CD14-positive monocyte (primary cell): Measurements from ENCODE around the gene IL9R. TPM values are rescaled to one million over a fixed set of nuclear protein-coding genes. Genes with fewer than 3 reads are reported as not detected.

Experiments
- DNase-seq, 3 donors: peaks; one replicate each; pipeline ENCODE4 v3.0.0-alpha.2; 2011 to 2022
- H2AFZ ChIP-seq: 2 replicates; pipeline ENCODE4 v1.6.0; 2012; ENCODE audit warnings: mild to moderate bottlenecking, low read depth, low read length, inconsistent platforms; ENCODE audit not compliant: insufficient read depth, poor library complexity, severe bottlenecking
- H3K27ac ChIP-seq, 2 donors: 1 replicate in 1 of 2; 2 replicates in 1 of 2; pipeline ENCODE4 v1.5.1; 2012 to 2013; ENCODE audit warnings: low read length in 2 of 2, control low read depth in 1 of 2, inconsistent platforms in 1 of 2, low read depth in 1 of 2, mild to moderate bottlenecking in 1 of 2
- H3K27me3 ChIP-seq, 2 donors: one replicate each; pipeline versions ENCODE4 v1.6.0 to v1.6.1; 2011 to 2013; ENCODE audit warnings: low read length in 2 of 2; ENCODE audit not compliant: control insufficient read depth in 2 of 2, insufficient read depth in 2 of 2
- H3K36me3 ChIP-seq, 2 donors: replicated peaks in 1 of 2; 1 replicate in 1 of 2; 2 replicates in 1 of 2; pipeline versions ENCODE4 v1.5.1 to v1.6.1; 2012 to 2013; ENCODE audit warnings: low read length in 2 of 2, control low read depth in 1 of 2, inconsistent platforms in 1 of 2, mild to moderate bottlenecking in 1 of 2; ENCODE audit not compliant: insufficient read depth in 2 of 2, control insufficient read depth in 1 of 2
- H3K4me1 ChIP-seq, 2 donors: 1 replicate in 1 of 2; 2 replicates in 1 of 2; pipeline versions ENCODE4 v1.5.1 to v1.6.1; 2012 to 2013; ENCODE audit warnings: low read length in 2 of 2, control low read depth in 1 of 2, inconsistent platforms in 1 of 2, mild to moderate bottlenecking in 1 of 2, moderate library complexity in 1 of 2; ENCODE audit not compliant: insufficient read depth in 2 of 2, control insufficient read depth in 1 of 2
- H3K4me2 ChIP-seq: replicated peaks from 2 replicates; pipeline ENCODE3; 2012; ENCODE audit warnings: low read length, moderate library complexity, mild to moderate bottlenecking; ENCODE audit not compliant: poor library complexity, severe bottlenecking; ENCODE audit errors: extremely low read depth
- H3K4me3 ChIP-seq, 3 experiments: fragments of 200-600 bp in 1 of 3; sonication (generic) in 1 of 3; replicated peaks in 1 of 3; 1 replicate in 2 of 3; 2 replicates in 1 of 3; pipeline ENCODE4 v1.5.1; 2011 to 2013; ENCODE audit warnings: low read length in 3 of 3, mild to moderate bottlenecking in 3 of 3, control low read depth in 2 of 3, low read depth in 2 of 3, inconsistent platforms in 1 of 3, moderate library complexity in 1 of 3
- H3K79me2 ChIP-seq: 2 replicates; pipeline ENCODE4 v1.6.0; 2012; ENCODE audit warnings: mild to moderate bottlenecking, control low read depth, inconsistent platforms, low read length, moderate library complexity; ENCODE audit not compliant: insufficient read depth
- H3K9ac ChIP-seq: 2 replicates; pipeline ENCODE4 v1.6.0; 2017; ENCODE audit warnings: low read length, mild to moderate bottlenecking; ENCODE audit not compliant: insufficient read depth, poor library complexity, severe bottlenecking
- H3K9me3 ChIP-seq, 2 donors: replicated peaks in 1 of 2; 1 replicate in 1 of 2; 2 replicates in 1 of 2; pipeline versions ENCODE4 v1.5.1 to v1.6.1; 2012 to 2013; ENCODE audit warnings: low read length in 2 of 2, control low read depth in 1 of 2; ENCODE audit not compliant: control insufficient read depth in 1 of 2, insufficient read depth in 1 of 2
- H4K20me1 ChIP-seq: 2 replicates; pipeline ENCODE4 v1.6.0; 2012; ENCODE audit warnings: mild to moderate bottlenecking, low read length, control low read depth, moderate library complexity; ENCODE audit not compliant: insufficient read depth
- H3K27ac Mint-ChIP-seq, 7 donors: one replicate each; pipeline ENCODE4 v1.8.0; 2020; ENCODE audit warnings: mild to moderate bottlenecking in 7 of 7, mixed read lengths in 7 of 7, moderate library complexity in 6 of 7, inconsistent platforms in 2 of 7
- H3K27me3 Mint-ChIP-seq, 3 donors: one replicate each; pipeline ENCODE4 v1.8.0; 2021 to 2022; ENCODE audit warnings: low read depth in 3 of 3, mild to moderate bottlenecking in 3 of 3, mixed read lengths in 3 of 3, moderate library complexity in 3 of 3, inconsistent platforms in 1 of 3
- H3K36me3 Mint-ChIP-seq, 2 donors: one replicate each; pipeline ENCODE4 v1.8.0; 2020; ENCODE audit warnings: mixed read lengths in 2 of 2, inconsistent platforms in 1 of 2, mild to moderate bottlenecking in 1 of 2
- H3K4me1 Mint-ChIP-seq: one replicate; pipeline ENCODE4 v1.8.0; 2020; ENCODE audit warnings: mild to moderate bottlenecking, mixed read lengths
- H3K4me3 Mint-ChIP-seq, 2 donors: one replicate each; pipeline ENCODE4 v1.8.0; 2020; ENCODE audit warnings: mild to moderate bottlenecking in 2 of 2, mixed read lengths in 2 of 2, moderate library complexity in 1 of 2
- H3K9me3 Mint-ChIP-seq, 7 donors: one replicate each; pipeline ENCODE4 v1.8.0; 2020 to 2022; ENCODE audit warnings: mixed read lengths in 7 of 7, mild to moderate bottlenecking in 6 of 7, moderate library complexity in 6 of 7, inconsistent platforms in 2 of 7
- WGBS: methylation state at CpG from one replicate; pipeline ENCODE4 v1.1.5; 2013; ENCODE audit warnings: missing lambda C conversion rate; ENCODE audit not compliant: insufficient coverage; 5-methylcytosine and 5-hydroxymethylcytosine counted together
- intact Hi-C, 2 donors: fragments of 100-400 bp; cut with micrococcal nuclease; formaldehyde crosslinking; loops; one replicate each; pipeline versions ENCODE4 v1.15.0 to v1.15.1; 2023
- polyA plus RNA-seq, 3 donors: library from polyadenylated mRNA; depleted of rRNA in 1 of 3; unstranded in 2 of 3; stranded (reverse) in 1 of 3; fragments of 300-500 nt in 2 of 3; fragments of >200 nt in 1 of 3; fragmentation: Illumina TruSeq in 2 of 3; gene quantifications; 1 replicate in 2 of 3; 2 replicates in 1 of 3; pipeline ENCODE4 v1.2.3, GENCODE V29; 2012 to 2021
- TF ChIP-seq, protein P1 (sequence below): fragments of 200-600 bp; IDR thresholded peaks from one replicate; pipeline ENCODE4 v1.8.0; 2022; ENCODE audit warnings: antibody characterized with exemption, mild to moderate bottlenecking

Gene IL9R
- polyA plus RNA-seq, 3 donors, result 0.25 to 1.0 (median 0.85) TPM

DNA sequence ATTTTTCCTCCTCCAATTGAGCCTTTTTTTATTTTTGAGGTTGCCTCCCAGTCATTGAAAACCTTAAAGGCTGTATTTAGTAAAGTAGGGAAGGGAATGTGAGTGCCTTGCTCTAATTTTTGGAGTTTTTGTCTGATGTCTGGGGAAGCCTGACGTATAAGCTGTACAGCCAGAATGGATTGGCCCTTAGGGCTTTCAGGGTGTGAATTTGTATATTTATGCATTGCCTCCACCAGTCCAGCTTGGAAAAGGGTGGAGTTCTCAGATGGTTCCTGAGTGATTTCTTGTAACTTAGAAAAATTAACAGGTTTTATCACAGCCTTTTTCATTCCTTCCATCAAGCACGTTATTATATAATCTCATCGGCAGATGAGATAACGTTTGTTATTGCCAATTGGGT lies 8.6 kb upstream of the IL9R start:
- TF ChIP-seq, protein P1, sequence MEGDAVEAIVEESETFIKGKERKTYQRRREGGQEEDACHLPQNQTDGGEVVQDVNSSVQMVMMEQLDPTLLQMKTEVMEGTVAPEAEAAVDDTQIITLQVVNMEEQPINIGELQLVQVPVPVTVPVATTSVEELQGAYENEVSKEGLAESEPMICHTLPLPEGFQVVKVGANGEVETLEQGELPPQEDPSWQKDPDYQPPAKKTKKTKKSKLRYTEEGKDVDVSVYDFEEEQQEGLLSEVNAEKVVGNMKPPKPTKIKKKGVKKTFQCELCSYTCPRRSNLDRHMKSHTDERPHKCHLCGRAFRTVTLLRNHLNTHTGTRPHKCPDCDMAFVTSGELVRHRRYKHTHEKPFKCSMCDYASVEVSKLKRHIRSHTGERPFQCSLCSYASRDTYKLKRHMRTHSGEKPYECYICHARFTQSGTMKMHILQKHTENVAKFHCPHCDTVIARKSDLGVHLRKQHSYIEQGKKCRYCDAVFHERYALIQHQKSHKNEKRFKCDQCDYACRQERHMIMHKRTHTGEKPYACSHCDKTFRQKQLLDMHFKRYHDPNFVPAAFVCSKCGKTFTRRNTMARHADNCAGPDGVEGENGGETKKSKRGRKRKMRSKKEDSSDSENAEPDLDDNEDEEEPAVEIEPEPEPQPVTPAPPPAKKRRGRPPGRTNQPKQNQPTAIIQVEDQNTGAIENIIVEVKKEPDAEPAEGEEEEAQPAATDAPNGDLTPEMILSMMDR, result no peak
- Histone ChIP-seq H3K27ac (no peak overlapping the region), H3K27me3 (no peaks in the 10 kb centered on the region), H4K20me1 (no peaks in the 10 kb centered on the region), H3K9ac (no peak overlapping the region), H2AFZ (no peak overlapping the region), H3K9me3 (peaks cover 0 to 14% of the 10 kb centered on the region in 2 donors), H3K4me1 (no peaks in the 10 kb centered on the region), H3K4me2 (no peak overlapping the region), H3K4me3 (no peak overlapping the region), H3K36me3 (no peaks in the 10 kb centered on the region), H3K79me2 (no peaks in the 10 kb centered on the region)
- H3K27me3 Mint-ChIP-seq, result peaks cover 0 to 4% (median 2%) of the 10 kb centered on the region in 3 donors
- 88% methylated on average over 1 of the region's 4 CpGs for WGBS
- no peak for DNase-seq
- H3K4me1 Mint-ChIP-seq, result no peaks in the 10 kb centered on the region
- no peak overlapping the region for H3K27ac Mint-ChIP-seq
- no peaks in the 10 kb centered on the region for H3K36me3 Mint-ChIP-seq
- intact Hi-C loops, result no loop called here
- peaks cover 0 to 7% (median 0%) of the 10 kb centered on the region in 7 donors for H3K9me3 Mint-ChIP-seq
- H3K4me3 Mint-ChIP-seq, result no peak overlapping the region

DNA sequence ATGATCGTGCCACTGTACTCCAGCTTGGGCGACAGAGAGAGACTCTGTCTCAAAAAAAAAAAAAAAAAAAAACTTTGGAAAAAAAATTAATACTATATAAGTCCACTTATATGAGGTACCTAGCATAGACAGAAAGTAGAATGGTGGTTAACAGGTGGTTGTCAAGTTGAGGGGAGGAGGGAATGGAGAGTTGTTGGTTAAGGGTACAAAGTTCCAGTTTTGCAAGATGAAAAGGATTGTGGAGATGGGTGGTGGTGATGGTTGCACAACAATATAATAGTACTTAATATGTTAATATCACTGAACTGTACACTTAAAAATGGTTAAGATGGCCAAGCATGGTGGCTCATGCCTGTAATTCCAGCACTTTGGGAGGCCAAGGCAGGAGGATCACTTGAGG lies 4.1 kb upstream of the IL9R start:
- peaks cover under 1 to 5% (median 1%) of the 10 kb centered on the region in 3 donors for H3K27me3 Mint-ChIP-seq
- Histone ChIP-seq H3K36me3 (no peaks in the 10 kb centered on the region), H3K27ac (no peak overlapping the region), H3K4me2 (no peak overlapping the region), H3K9me3 (peaks cover 0 to 2% of the 10 kb centered on the region in 2 donors), H3K79me2 (no peaks in the 10 kb centered on the region), H3K27me3 (no peaks in the 10 kb centered on the region), H3K9ac (no peak overlapping the region), H4K20me1 (no peaks in the 10 kb centered on the region), H3K4me3 (no peak overlapping the region), H2AFZ (no peak overlapping the region), H3K4me1 (no peaks in the 10 kb centered on the region)
- H3K4me1 Mint-ChIP-seq, result no peaks in the 10 kb centered on the region
- no peak for DNase-seq
- intact Hi-C loops, result no loop called here
- TF ChIP-seq, protein P1, result no peak
- WGBS, result no CpG with 5 or more reads among the region's 2 CpGs
- H3K9me3 Mint-ChIP-seq, result peaks cover 0 to 6% (median 2%) of the 10 kb centered on the region in 7 donors
- no peak overlapping the region for H3K4me3 Mint-ChIP-seq
- H3K36me3 Mint-ChIP-seq, result no peaks in the 10 kb centered on the region
- H3K27ac Mint-ChIP-seq, result no peak overlapping the region
